ENCODE measurements around the gene FAM47E. TPM values are rescaled to one million over a fixed set of nuclear protein-coding genes. Genes with fewer than 3 reads are reported as not detected.

Gene FAM47E
- total and polyA plus RNA-seq, 2 of the 13 experiments (the other 11 are each of a cell fraction or from before 2014, with no cell fraction given): 0.33 to 0.66 TPM

GRCh38 chr4:76308548-76308947, 57.0 kb downstream of the FAM47E start (continued):
- TF ChIP-seq ZBED4 (CRISPR knock-in tag; IDR thresholded peaks at IDR 0.05; ENCODE audit: borderline replicate concordance) (no peak), HDAC2 (CRISPR knock-in tag; IDR thresholded peaks at IDR 0.05) (peak; percentile 65), MXD3 (CRISPR knock-in tag; IDR thresholded peaks at IDR 0.05) (no peak), MIER2 (CRISPR knock-in tag; IDR thresholded peaks at IDR 0.05) (0 out of 2 replicates have a peak, but pooled peaks have one; percentile 21), ZFYVE20 (CRISPR knock-in tag; IDR thresholded peaks at IDR 0.05; ENCODE audit: borderline replicate concordance, low read depth) (no peak), MZF1 (CRISPR knock-in tag; IDR thresholded peaks at IDR 0.05; ENCODE audit: borderline replicate concordance) (no peak), EHMT2 (IDR thresholded peaks at IDR 0.05; ENCODE audit: borderline replicate concordance, low read depth, low read length) (peak; percentile 22; the same call in 1 of the 2 replicates), TOE1 (CRISPR knock-in tag; IDR thresholded peaks at IDR 0.05) (no peak), BHLHE40 (IDR thresholded peaks at IDR 0.05; ENCODE audit: low read length) (peak; percentile 41; the same call in 1 of the 2 replicates), MAFF (IDR thresholded peaks at IDR 0.05; ENCODE audit: low read depth, low read length) (no peak), GPBP1L1 (CRISPR knock-in tag; IDR thresholded peaks at IDR 0.05) (no peak), ZNF598 (CRISPR knock-in tag; IDR thresholded peaks at IDR 0.05; ENCODE audit: borderline replicate concordance) (no peak), EP300 (IDR thresholded peaks at IDR 0.05; ENCODE audit: low read depth in 2 of 2, low read length in 2 of 2) (no peak), EP300 (CRISPR knock-in tag; IDR thresholded peaks at IDR 0.05; ENCODE audit: borderline replicate concordance) (no peak), ZNF761 (CRISPR knock-in tag; conservative IDR thresholded peaks at IDR 0.05) (no peak), PPARG (CRISPR knock-in tag; conservative IDR thresholded peaks at IDR 0.05) (peak; percentile 94)
- TF ChIP-seq, protein P1, sequence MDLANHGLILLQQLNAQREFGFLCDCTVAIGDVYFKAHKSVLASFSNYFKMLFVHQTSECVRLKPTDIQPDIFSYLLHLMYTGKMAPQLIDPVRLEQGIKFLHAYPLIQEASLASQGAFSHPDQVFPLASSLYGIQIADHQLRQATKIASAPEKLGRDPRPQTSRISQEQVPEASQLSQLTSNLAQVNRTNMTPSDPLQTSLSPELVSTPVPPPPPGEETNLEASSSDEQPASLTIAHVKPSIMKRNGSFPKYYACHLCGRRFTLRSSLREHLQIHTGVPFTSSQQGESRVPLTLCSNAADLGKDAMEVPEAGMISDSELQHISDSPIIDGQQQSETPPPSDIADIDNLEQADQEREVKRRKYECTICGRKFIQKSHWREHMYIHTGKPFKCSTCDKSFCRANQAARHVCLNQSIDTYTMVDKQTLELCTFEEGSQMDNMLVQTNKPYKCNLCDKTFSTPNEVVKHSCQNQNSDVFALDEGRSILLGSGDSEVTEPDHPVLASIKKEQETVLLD (CRISPR knock-in tag; IDR thresholded peaks at IDR 0.05; ENCODE audit: low read depth): no peak
- TF ChIP-seq, protein P2, sequence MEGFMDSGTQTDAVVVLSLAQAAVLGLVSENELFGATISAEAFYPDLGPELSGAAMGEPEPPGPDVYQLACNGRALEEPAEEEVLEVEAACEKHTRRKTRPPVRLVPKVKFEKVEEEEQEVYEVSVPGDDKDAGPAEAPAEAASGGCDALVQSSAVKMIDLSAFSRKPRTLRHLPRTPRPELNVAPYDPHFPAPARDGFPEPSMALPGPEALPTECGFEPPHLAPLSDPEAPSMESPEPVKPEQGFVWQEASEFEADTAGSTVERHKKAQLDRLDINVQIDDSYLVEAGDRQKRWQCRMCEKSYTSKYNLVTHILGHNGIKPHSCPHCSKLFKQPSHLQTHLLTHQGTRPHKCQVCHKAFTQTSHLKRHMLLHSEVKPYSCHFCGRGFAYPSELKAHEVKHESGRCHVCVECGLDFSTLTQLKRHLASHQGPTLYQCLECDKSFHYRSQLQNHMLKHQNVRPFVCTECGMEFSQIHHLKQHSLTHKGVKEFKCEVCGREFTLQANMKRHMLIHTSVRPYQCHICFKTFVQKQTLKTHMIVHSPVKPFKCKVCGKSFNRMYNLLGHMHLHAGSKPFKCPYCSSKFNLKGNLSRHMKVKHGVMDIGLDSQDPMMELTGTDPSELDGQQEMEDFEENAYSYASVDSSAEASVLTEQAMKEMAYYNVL (CRISPR knock-in tag; IDR thresholded peaks at IDR 0.05; ENCODE audit: borderline replicate concordance): no peak
